Adipose tissue (tissue), 3 donors: ENCODE results near the gene STAU1. TPM values are rescaled to one million over a fixed set of nuclear protein-coding genes. Genes with fewer than 3 reads are reported as not detected.
"Not testable (repeated sequence)": the region's sequence is repeated elsewhere in the genome, so short reads cannot be mapped to it uniquely, and the experiment has no call there.

ENCODE experiments used
- H3K27ac ChIP-seq: one replicate; pipeline ENCODE4 v1.5.1; 2013; ENCODE audit warnings: low read depth, low read length
- WGBS, 3 donors: extraction: QIAGEN DNeasy Blood & Tissue Kit; methylation state at CpG; one replicate each; pipeline ENCODE4 v1.1.7; 2013; 5-methylcytosine and 5-hydroxymethylcytosine counted together
- polyA plus RNA-seq, 3 donors: library from polyadenylated mRNA; stranded (reverse); fragments of 200-250 nt; gene quantifications; one replicate each; pipeline ENCODE4 v1.2.3, GENCODE V29; 2013
- donor health status: healthy with polysubstance abuse.
- donor health status: Bipolar disorder and iron deficiency.
- donor health status: healthy.

Gene STAU1
- polyA plus RNA-seq, 3 donors: 32.0 to 44.1 (median 39.7) TPM

DNA sequence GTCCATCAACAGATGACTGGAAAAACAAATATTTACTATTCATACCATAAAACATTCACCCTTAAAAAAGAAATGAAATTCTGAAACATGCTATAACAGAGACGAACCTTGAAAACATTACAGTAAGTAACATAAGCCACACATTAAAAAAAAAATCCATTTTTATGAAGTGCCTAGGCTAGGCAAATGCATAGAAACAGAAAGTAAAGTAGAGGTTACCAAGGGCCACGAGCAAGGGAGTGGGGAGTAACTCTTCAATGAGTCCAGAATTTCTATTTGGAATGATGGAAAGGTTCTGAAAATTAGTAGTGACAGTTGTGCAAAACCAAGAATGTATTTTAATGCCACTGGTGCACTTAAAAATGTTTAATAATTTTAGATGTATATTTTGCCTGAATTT lies 47.7 kb downstream of the STAU1 start:
- H3K27ac ChIP-seq: no peak overlapping the region
- WGBS, 3 donors: 38 to 54% (median 54%) methylated on average over 2 of the region's 2 CpGs

GRCh38 chr20:49138431-49138830 lies 49.7 kb downstream of the STAU1 start:
- H3K27ac ChIP-seq: no peak overlapping the region

GRCh38 chr20:49136817-49137571 lies 51.1 kb downstream of the STAU1 start:
- WGBS, 3 donors: 92 to 94% (median 92%) methylated on average over 15 of the region's 15 CpGs

GRCh38 chr20:49134797-49135196 lies 53.3 kb downstream of the STAU1 start:
- WGBS, 3 donors: 80 to 88% (median 85%) methylated on average over 8 of the region's 8 CpGs
- H3K27ac ChIP-seq: not testable (repeated sequence)

More at GRCh38 chr20:49136817-49137571, 51.1 kb downstream of the STAU1 start:
- H3K27ac ChIP-seq: no peak overlapping the region

DNA sequence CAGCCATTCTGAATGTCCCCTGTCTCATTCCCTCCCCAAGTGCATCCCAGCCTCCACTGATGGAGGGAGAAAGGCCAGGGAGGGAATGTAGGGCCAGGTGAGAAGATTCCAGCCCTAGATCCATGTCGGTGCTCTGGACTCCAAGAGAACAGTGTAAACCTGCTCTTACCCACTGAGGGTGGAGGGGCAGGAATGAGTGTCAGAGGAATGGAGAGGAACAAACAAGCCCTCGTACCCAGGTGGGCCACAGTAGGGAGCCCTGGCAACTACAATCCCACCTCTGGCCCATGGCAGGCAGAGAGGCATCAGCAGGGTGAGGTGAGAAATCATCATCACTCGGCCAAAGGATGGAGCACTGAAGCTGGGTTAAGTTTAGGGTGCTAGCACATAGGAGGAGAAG lies 54.6 kb downstream of the STAU1 start:
- WGBS, 3 donors: 76 to 83% (median 77%) methylated on average over 3 of the region's 3 CpGs
- no peak overlapping the region for H3K27ac ChIP-seq

GRCh38 chr20:49132995-49133478 lies 55.1 kb downstream of the STAU1 start:
- H3K27ac ChIP-seq: no peak overlapping the region
- 21 to 43% (median 40%) methylated on average over 5 of the region's 5 CpGs for WGBS, 3 donors

DNA sequence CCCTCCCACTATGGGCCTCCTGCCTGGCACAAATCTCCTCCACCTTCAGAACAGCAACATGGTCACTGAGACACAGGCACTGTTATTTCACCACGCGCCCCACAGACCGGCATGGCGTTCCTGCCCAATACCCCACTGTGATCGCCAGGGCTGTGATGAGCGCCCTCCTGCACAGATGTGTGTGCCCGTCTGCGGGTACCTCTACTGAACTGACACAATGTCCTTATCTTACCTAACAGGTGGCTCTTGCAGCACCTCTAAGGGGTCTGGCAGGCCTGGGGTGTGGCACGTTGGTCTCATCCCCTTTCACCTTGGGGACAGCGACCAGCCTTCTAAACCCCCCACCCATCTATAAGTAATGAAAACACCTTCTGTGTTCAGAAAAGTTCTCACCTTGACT lies 64.2 kb downstream of the STAU1 start:
- no peak overlapping the region for H3K27ac ChIP-seq
- WGBS, 3 donors: 96% methylated on average over 10 of the region's 10 CpGs

GRCh38 chr20:49122920-49123319 lies 65.2 kb downstream of the STAU1 start:
- no peak overlapping the region for H3K27ac ChIP-seq
- WGBS, 3 donors: 90 to 94% (median 92%) methylated on average over 13 of the region's 13 CpGs

DNA sequence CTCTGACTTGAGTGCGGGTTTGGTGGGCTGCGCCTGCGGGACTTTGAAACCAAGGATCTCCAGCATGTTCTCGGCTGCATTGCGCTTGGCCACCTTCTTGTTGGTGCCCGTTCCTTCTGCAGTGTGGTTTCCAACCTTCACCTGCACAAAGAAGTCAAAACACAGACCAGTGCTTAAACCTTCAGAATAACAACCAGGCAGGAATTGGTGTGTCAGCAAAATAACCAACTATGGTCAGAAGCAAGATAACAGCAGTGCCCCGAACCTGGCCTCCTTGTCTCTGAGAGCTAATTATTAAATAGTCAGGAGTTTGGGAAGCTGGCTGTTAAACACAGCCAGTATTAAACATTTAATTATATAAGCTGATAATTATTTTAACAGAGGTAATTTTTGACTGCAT lies 68.1 kb downstream of the STAU1 start:
- 88 to 94% (median 93%) methylated on average over 7 of the region's 7 CpGs for whole genome bisulfite sequencing, 3 donors
- H3K27ac ChIP-seq: no peak overlapping the region

DNA sequence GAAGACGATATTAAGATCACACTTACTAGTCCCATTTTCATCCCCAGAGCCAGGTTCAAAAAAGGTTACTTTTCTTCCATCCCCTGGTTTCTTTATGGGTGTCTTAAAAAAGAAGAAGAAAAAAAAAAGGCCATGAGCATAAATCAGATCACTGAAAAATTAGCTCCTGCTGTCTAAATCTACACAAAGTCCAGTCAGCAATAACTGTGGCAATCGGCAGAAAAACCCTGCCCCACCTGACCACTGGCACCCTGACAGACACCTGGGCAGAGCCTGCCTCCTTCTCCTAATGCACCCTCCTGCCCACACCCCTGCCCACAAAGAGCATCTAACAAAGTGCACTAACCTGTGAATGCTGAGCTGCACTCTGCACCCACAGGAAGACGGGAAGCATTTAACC lies 69.8 kb downstream of the STAU1 start:
- WGBS, 3 donors: 70 to 92% (median 86%) methylated on average over 3 of the region's 3 CpGs
- no peak overlapping the region for H3K27ac ChIP-seq

GRCh38 chr20:49115564-49115963 lies 72.6 kb downstream of the STAU1 start:
- H3K27ac ChIP-seq: no peak overlapping the region
- WGBS, 3 donors: 83 to 87% (median 87%) methylated on average over 7 of the region's 7 CpGs

DNA sequence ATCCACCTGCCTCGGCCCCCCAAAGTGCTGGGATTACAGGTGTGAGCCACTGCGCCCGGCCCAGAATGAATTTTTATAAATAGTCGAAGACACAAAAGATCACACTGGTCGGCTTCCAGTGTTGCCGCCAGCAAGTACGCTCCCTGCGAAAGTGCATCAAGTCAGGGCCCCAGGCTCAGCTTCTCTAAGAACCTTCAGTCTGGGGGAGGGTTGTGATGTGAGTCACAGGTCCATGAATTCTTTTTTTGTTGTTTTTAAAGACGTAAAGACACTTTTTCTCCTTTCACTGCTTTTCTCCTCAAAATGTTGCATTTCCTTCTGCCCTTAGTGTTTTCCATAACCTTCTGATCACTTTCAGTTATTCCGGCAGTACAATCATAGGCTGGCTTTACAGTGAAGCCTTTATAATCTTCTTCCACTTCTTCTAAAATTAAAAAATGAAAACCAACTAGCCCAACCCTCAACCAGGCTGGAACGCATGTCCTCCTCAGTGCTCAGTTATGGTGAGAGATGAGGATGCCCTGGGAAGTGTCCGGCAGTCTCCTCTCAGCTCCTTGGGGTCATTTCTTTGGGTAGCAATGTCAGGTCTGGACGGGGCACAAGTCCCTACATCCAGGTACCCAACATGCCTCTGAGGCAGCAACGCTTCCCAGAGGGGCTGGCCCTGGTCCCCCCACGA lies 75.4 kb downstream of the STAU1 start:
- 90 to 93% (median 91%) methylated on average over 15 of the region's 15 CpGs for whole genome bisulfite sequencing, 3 donors
- H3K27ac ChIP-seq: no peak overlapping the region

DNA sequence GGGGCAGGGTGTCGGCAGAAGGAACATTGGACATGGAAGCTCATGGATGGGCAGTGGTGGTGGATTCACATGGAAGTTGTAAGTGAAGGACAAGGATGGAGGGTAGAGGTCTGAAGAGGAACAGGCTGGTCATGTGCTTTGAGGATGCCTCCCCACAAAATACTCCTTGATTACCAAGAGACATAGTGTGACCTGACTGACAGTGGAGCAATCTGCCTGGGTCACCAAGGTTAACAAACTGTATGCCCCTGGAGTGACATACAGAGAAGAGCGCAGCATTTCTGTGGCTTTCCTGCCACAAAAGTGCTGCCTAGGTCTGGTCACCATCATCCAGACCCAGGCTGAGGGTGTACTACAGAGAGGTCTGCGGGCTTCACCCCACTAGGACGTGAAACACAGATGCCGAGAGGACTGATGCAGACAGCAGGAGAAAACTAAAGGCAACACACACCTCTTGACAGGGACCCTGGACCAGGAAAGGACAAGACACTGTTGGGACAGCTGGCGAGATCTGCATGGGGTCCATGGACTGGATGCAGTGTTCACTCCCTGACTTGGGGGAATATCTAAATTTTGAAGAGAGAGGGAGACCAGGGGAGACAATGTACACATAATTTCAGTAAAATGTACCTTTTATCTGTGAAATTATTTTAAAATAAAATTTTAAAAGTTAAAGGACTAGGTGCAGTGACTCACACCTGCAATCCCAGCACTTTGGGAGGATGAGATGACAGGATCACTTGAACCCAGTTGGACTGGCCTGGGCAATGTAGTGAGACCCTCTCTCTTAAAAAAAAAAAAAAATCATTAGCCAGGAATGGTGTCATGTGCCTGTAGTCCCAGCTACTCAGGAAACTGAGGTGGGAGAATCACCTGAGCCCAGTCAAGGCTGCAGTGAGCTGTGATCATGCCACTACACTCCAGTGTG lies 77.1 kb downstream of the STAU1 start:
- no peak overlapping the region for H3K27ac ChIP-seq
- WGBS, 3 donors: 95 to 98% (median 97%) methylated on average over 6 of the region's 6 CpGs

DNA sequence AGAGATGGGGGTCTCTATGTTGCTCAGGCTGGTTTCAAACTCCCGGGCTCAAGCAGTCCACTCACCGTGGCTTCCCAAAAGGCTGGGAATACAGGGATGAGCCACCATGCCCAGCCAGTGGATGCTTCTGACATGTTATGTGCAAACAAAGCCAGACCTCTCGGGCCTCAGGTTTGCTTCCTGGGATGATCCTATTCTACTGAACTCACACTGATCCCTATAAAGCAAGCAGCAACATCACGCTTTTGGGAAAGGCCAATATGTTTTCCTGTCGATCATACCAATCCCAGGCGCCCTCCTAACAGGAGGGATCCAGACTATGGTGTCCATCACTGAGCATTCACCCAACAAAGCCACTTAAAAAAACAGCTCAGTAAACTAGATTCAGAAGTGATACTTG lies 81.8 kb downstream of the STAU1 start:
- H3K27ac ChIP-seq: no peak overlapping the region
- WGBS, 3 donors: 97% methylated on average over 6 of the region's 6 CpGs

DNA sequence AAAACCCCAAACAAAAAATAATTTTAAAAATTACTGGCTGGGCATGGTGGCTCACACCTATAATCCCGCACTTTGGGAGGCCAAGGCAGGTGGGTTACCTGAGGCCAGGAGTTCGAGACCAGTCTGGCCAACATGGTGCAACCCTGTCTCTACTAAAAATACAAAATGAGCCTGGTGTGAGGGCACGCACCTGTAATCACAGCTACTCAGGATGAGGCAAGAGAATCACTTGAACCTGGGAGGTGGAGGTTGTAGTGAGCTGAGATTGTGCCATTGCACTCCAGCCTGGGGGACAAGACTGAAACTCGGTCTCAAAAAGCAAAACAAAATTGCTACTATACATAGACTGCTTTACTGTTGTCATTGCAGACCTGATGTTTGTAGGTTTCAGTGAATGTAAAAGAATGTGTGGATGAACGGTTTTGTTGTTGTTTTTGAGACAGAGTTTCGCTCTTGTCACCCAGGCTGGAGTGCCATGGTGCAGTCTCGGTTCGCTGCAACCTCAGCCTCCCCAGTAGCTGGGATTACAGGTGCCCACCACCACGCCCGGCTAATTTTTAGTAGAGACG lies 83.1 kb downstream of the STAU1 start:
- H3K27ac ChIP-seq: not testable (repeated sequence)
- WGBS, 3 donors: 93 to 99% (median 97%) methylated on average over 11 of the region's 11 CpGs

DNA sequence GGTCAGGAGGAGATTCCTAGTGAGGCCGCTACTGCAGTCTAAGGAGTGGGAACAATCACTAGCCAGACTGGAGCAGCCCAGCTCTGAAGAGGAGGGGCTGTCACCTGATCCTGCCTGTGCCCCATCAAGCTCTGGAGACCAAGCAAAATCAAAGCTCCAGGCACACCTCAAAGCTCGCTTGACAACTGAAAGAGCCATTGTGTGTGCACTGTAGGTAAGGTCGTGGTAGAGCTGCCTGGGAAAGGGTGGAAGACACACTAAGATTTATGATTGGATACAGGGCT lies 83.8 kb downstream of the STAU1 start:
- no peak overlapping the region for H3K27ac ChIP-seq
- WGBS, 3 donors: 83 to 93% (median 84%) methylated on average over 3 of the region's 3 CpGs

DNA sequence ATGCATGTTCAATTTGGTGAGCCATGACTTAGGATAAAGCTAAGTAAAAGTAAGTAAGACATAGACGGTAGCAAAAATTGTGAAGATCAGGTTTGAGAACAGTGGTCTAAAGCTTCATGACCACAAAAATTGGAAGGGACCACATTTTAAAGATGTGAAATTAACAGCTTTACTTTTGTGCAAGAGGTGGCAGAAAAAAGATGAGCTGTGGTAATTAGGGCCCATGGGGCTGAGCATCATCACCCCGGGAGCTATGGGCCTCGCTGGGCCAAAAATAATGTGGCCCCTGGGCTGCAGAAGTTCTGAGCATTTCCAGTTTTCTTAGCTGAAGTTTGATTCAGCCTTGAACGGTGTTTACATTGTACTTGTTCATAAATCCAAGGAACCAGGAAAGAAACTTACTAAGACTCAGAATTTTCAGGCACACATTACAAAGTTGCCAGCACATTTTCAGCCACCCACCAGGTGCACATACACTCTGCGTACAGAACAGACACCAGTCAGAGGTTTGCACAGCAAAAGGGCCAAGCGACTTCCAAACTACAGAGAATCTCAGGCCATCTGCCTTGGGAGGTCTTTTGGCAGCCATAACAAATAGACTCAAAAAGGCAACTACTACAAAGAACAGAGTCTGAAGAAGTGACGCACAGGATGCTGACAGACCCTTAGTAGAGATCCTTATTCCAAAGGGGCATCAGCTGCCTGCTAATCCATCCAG lies 84.3 kb downstream of the STAU1 start:
- 89 to 95% (median 92%) methylated on average over 7 of the region's 7 CpGs for WGBS, 3 donors
- H3K27ac ChIP-seq: no peak overlapping the region

GRCh38 chr20:49103019-49103418 lies 85.1 kb downstream of the STAU1 start:
- no peak overlapping the region for H3K27ac ChIP-seq
- 93 to 96% (median 95%) methylated on average over 4 of the region's 4 CpGs for WGBS, 3 donors
